H54 (cell line): ENCODE results near the gene TBCD.

Experiments used
- DNase-seq: peaks from one replicate; pipeline ENCODE4 v3.0.0; 2011; ENCODE audit warnings: low spot score, mixed read lengths; ENCODE audit not compliant: insufficient read length
- FAIRE-seq: peaks from 3 replicates; lab custom pipeline; 2011; peaks lifted over from hg19 to GRCh38; lab: Jason Lieb, UNC
- POLR2A ChIP-seq: IDR thresholded peaks from 2 replicates; pipeline ENCODE4 v1.6.1; 2011; ENCODE audit warnings: low read depth, mild to moderate bottlenecking, low read length

The TBCD gene

DNA sequence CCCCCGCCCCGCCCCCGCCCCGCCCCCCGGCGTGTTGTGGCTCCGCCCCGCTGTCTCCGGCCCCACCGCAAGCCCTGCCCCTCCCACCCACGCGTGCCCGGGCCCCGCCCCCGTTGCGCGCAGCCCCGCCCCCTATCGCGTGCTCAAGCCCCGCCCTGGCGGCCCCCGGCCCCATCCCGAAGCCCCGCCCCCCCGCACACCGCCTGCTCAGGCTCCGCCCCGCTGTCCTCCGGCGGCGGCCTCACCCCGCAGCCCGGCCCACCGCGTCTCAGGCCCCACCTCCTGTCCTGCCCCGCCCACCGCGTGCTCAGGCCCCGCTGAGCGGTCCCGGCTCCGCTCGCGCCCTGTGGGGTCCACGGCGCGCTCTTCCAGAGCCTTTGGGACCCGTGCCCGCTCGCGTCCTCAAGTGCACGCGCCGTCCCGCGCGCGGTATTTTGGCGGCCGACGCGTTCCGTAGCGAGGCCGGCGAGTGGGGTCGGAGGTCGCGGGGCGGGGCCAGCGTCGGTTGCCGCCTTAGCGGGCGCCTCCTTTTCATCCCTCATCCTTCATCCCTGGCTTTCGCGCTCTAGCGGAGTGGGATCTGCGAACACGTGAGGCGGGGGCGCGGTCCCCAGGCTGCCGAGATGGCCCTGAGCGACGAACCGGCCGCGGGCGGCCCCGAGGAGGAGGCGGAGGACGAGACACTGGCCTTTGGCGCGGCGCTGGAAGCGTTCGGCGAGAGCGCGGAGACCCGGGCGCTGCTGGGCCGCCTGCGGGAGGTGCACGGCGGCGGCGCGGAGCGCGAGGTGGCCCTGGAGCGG lies at the start of gene TBCD:
Gene TBCD, plus strand, starts transcription at position 495 of the 800 bp plus-strand sequence. Its CDS starts 129 bp downstream, at position 624.
- DNase-seq (peak; percentile 87), FAIRE-seq (no peak)
- peak; percentile 59 for TF ChIP-seq POLR2A

DNA sequence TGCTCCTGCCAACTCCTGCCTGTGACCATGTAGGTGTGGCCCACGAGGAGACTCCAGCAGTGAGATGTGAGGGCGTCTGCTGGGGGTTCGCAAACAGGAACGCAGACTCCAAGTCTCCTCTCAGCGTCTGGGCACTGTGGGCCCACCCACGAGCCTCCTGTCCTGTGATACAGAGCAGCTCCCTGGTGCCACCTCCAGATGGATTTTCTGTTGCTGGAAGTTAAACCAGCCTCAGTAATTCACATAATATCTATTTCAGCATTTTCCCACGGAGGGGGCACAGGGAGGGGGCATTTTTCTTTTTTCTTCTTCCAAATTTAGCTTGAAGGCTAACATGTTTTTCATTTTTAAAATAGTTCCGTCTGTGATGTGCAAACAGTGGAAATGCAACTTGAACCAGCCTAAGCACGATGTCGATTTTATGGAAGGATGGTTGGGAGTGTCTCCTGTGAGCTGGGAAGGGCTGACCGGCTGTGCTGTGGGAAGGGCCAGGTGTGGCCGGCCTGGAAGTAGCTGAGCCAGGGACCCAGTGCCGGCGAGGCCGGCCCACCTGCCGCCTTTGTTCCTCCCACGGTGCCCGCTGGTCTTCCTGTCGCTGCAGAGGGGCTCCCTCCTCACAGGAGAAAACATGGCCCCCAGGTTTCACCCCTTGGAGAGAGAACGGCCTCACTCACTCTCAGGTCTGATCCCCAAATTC lies 49.5 kb upstream of the TBCD start:
- no peak for TF ChIP-seq POLR2A
- DNase-seq (no peak), FAIRE-seq (no peak)

DNA sequence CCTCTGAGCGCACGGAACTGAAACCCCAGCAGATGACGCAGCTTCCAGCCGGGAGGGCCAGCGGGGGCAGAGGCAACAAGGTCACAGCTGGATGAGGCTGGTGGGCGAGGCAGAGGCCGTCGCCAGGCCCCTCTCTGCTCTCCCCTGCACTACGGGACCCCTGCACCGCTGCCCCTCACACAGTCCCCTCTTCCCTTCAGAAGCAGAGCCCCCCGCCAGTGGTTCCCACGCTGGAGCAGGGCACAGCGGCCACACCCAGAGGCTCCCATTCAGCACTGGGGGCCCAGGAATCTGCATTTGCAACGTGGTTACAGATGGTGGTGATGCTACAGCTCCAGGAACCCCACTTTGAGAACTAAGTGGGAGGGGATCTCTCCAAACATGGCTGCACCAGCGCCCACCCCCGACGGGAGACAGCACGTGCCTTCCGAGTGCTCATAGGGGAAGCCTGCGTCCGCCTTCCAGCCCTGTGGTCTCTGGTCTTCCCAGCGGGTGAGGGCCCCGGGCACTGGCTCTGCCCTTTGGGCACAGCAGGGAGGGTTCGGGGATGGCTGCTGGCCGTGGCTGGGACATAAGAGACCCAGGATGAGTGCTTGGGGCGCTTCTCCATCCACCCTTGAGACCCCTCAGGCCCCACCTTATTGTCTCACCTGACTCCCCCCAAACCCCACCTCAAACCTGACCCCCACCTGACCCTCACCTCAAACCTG lies 48.7 kb upstream of the TBCD start:
- FAIRE-seq, result no peak
- DNase-seq, result no peak
- no peak for TF ChIP-seq POLR2A

DNA sequence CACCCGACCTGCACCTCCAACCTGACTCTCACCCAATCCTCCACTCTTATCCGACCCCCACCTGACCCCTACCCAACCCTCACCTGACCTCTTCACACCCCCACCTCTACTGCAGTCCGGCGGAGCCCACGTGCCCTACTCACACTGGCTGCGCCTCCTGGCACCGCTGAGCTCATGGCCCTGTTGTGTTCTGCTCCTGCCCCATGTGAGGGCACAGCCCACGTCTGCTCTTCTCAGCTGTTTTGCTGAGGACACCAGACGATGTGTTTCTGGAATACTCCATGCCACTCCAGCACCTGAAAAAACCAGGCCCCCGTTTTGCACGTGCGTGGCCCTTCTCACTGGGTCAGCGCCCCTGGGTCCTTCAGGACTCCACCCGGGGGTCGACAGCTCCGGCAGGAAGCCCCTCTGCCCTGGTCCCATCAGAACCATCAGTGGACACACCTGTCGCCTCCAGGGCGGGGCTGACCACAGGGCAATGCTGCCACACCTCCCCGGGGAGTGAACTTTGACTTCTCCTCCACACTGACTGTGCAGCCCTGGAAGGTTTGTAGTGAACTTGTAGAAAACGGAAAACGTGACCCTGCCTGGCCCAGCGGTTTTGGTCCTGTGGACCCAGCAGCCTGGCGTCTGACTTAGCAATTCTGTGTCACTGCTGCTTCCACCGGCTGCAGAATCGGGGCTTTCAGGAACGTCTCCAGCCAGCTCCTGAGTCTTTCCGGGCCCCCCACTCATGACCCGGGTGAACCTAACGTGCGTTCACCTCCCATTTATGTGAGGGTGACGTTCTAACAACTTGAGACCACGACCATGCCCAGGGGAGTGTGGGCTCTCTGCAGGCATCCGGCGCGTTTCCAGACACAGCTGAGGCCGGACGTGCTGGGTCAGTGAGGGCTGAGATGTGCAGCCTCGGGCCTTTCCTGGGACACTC lies 47.7 kb upstream of the TBCD start:
- DNase-seq (no peak), FAIRE-seq (no peak)
- no peak for TF ChIP-seq POLR2A

DNA sequence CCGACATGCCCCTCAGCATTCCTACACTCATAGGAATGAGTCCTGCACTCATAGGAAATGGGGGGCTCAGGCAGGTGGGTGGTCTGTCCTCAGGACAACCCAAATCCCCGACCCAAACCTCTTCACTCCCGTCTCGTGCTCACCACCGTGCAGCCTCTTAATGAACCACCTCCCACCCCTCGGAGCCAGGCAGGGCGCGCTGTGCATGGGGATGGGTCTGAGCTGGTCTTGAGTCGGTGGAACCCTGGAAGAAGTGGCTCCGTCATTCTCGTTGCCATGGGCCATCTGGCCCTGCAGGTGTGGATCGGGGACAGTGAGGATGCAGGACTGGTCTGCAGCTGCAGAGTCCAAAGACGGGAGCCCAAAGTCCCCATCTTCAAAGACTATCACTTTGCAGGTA lies 47.0 kb upstream of the TBCD start:
- DNase-seq (no peak), FAIRE-seq (no peak)
- TF ChIP-seq POLR2A, result no peak

DNA sequence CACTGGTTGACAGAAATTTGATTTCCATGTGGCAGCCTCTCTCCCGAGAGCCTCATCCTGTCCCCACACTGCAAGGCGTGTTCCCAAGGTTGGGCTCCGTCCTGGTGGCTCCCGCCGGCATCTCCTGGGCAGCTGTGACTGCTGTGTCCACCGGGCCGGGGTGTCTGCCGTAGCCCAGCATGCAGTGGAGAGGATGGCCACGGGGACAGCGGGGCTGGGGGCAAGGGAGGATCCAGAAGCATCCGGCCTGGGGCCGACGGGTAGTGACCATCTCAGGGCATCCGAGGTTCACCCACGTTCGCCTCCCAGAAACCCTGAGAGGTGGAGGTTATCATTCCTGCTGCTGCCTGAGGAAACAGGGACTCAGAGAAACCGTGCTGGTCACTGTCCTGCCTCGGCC lies 46.1 kb upstream of the TBCD start:
- DNase-seq (no peak), FAIRE-seq (no peak)
- TF ChIP-seq POLR2A, result no peak

DNA sequence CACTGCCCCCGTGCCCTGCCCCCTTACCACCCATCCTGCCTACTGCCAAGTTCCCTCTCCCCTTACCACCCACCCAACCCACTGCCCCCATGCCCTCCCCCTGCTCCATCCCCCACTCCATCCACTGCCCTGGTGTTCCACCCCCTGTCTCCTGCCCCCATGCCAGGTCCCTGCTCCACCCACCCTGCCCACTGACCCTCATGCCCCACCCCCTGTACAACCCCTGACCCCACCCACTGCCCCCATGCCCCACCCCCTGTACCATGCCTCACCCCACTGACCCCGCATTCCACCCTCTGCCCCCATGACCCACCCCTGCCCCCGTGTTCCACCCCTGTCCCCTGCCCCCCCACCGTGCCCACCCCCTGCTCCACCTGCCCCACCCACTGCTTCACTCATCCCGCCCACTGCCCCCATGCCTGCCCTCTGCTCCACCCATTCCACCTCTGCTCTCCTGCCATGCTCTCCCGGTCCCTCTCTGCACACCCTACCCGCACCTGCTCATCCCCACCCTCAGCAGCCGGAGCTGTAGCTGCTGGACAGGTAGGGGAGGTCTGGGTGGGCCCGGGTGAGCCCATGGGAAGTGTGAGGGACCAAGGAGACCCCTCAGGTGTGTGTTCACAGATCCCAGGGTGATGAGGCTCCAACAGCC lies 42.7 kb upstream of the TBCD start:
- DNase-seq (peak; percentile 39), FAIRE-seq (no peak)
- TF ChIP-seq POLR2A, result no peak

DNA sequence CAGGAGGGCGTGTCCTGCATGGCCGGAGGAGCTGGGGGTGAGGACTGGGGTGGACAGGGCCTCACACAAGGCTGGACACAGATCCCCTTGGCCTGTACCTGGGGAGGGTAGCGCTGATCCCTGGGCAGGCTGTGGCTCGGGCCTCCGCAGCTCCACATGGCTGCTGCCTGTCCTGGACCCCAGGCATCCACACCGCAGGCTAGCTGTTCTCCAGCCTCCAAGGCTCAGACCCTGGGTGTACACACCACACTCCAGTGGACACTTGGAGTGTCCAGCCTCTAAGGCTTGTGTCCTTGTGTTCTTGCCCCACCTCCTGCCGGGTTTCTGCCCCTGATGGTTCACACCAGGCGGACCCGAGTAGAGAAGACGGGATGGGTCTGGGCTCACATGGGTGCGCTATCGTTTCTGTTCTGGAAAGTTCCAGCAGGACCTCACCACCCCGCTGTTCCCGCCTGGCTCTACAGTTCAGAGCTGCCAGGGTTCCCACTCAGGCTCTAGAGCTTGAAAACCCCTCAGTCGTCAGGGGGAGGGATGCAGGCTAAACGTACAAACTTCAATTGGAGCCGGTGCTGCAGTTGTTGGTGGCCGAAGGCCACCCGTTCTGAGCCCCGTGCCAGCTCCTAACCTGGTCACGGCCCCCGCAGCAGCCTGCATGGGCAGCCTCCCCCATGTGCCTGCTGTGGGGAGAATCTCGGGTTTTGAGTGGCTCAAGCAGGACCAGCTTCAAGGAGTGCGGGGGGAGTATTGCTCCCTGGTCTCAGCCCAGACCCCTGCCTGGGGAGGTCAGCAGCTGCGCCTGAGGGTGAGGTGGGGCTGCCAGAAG lies 42.0 kb upstream of the TBCD start:
- no peak for FAIRE-seq
- TF ChIP-seq POLR2A, result no peak
- DNase-seq, result no peak

DNA sequence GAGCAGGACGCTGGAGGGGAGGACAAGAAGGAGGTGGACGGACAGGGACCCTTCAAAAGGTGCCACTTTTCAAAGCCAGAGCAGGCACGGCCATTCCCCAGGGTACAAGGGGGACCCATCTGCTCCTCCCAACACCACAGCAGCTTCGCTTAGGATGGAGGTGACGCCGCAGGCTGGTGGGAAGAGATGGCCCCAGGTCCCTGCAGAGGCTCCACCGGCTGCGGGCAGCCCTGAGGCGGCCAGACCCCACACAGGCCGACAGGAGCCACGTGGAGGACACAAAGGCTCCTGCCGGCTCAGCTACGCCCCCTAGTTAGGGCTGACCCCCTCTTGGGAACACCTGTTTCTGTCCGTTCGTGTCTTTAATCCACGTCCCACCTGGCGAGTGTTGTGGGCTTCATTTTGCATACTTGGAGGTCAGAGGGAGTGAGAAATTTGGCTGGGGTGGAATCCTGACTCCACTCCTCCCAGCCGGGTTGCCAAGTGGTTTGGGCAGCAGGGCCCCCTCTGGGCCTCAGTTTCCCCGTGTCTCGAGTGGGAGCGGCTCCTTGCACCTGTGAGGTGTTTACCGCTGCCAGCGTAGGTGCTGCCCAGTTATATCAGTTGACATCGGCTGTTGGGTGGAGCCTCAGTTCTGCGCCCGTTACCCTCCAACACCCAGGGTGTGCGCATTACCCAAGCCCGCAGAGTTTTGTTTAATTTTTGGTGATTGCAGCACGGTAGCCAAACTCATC lies 41.2 kb upstream of the TBCD start:
- no peak for FAIRE-seq
- DNase-seq, result no peak

DNA sequence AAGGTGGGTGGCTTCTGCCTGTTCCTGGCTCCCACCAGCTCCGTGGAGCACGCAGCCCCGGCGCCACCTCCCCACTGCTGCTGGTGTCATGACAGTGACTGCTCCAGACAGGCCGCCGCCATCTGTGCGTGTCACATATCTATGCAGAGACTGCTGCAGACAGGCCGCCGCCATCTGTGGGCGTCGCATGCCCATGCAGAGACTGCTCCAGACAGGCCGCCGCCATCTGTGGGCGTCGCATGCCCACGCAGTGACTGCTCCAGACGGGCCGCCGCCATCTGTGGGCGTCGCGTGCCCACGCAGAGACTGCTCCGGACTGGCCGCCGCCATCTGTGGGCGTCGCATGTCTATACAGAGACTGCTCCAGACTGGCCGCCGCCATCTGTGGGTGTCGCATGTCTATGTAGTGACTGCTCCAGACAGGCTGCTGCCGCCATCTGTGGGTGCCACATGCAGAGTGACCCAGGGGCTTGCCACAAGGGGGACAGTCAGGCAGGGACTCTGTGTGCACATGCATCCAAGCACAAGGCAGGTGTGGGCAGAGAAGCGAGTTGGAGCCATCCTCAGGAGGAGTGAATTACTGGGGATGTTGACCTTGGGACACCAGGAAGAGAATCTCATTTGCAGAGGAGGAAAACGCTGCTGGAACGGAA lies 38.7 kb upstream of the TBCD start:
- TF ChIP-seq POLR2A, result no peak
- DNase-seq (no peak), FAIRE-seq (no peak)

More for the DNA sequence above, 41.2 kb upstream of the TBCD start:
- TF ChIP-seq POLR2A, result no peak

DNA sequence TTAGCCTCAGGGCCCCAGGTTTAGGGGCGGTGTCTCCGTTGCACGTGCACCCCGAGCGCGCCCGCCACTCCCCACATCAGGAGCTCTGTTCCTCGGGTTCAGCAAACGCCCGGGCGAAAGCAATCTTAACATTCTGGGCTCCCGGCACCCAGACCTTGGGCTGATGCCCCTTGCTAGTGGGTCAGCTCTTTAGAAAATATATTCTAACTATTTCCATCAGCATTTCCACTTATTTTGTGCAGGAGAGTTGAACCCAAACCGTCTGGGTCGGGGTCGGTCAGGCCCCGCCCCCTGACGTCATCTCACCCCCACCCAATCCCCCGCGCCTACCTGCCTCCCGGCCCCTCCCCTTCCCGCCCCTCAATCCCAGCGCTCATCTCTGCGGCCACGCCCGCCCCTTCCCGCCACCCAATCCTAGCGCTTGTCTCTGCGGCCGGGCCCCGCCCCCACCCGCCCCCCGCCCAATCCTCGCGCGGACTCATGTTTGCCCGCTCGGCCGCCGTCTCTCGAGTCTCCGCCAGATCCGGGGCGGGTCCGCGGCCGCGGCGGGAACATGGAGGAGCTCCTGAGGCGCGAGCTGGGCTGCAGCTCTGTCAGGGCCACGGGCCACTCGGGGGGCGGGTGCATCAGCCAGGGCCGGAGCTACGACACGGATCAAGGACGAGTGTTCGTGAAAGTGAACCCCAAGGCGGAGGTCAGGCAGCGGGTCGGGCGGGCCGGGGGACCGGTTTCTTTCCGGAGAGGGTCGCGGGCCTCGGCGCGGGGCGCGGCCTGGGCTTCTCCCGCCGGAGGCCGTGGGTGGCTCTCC lies 35.5 kb upstream of the TBCD start, which contains the start of gene FN3KRP:
Gene FN3KRP, plus strand, starts transcription at position 504 of the 808 bp plus-strand sequence. Its CDS starts 50 bp downstream, at position 554.
- FAIRE-seq (no peak), DNase-seq (peak; percentile 96)
- TF ChIP-seq POLR2A, result peak; percentile 90
